ENCODE measurements around the gene PARD3B.

Gene PARD3B

GRCh38 chr2:205218056-205218455 lies 672.8 kb downstream of the PARD3B start:
- TF ChIP-seq GATA2 (IDR thresholded peaks at IDR 0.05; ENCODE audit: low read depth, low read length) (no peak), GATA3 (IDR thresholded peaks at IDR 0.05; ENCODE audit: low read depth, low read length) (no peak)

GRCh38 chr2:205220559-205220958 lies 675.3 kb downstream of the PARD3B start:
- TF ChIP-seq GATA2 (IDR thresholded peaks at IDR 0.05; ENCODE audit: low read depth, low read length) (no peak), GATA3 (IDR thresholded peaks at IDR 0.05; ENCODE audit: low read depth, low read length) (no peak)

- TF ChIP-seq GATA3 (IDR thresholded peaks at IDR 0.05; ENCODE audit: low read depth, low read length) (no peak), GATA2 (IDR thresholded peaks at IDR 0.05; ENCODE audit: low read depth, low read length) (no peak)
Observed at GRCh38 chr2:205232086-205232485, 686.8 kb downstream of the PARD3B start.

GRCh38 chr2:205235434-205235833 lies 690.2 kb downstream of the PARD3B start:
- TF ChIP-seq GATA3 (IDR thresholded peaks at IDR 0.05; ENCODE audit: low read depth, low read length) (no peak), GATA2 (IDR thresholded peaks at IDR 0.05; ENCODE audit: low read depth, low read length) (no peak)

- TF ChIP-seq GATA2 (IDR thresholded peaks at IDR 0.05; ENCODE audit: low read depth, low read length) (no peak), GATA3 (IDR thresholded peaks at IDR 0.05; ENCODE audit: low read depth, low read length) (no peak)
Observed at GRCh38 chr2:205237524-205237923, 692.2 kb downstream of the PARD3B start.

- TF ChIP-seq GATA3 (IDR thresholded peaks at IDR 0.05; ENCODE audit: low read depth, low read length) (no peak), GATA2 (IDR thresholded peaks at IDR 0.05; ENCODE audit: low read depth, low read length) (no peak)
Observed at GRCh38 chr2:205245001-205245400, 699.7 kb downstream of the PARD3B start.

GRCh38 chr2:205245652-205246051 lies 700.4 kb downstream of the PARD3B start:
- TF ChIP-seq GATA3 (IDR thresholded peaks at IDR 0.05; ENCODE audit: low read depth, low read length) (no peak), GATA2 (IDR thresholded peaks at IDR 0.05; ENCODE audit: low read depth, low read length) (no peak)

- TF ChIP-seq GATA2 (IDR thresholded peaks at IDR 0.05; ENCODE audit: low read depth, low read length): no peak
- no peak for TF ChIP-seq GATA3 (IDR thresholded peaks at IDR 0.05; ENCODE audit: low read depth, low read length)
Observed at GRCh38 chr2:205259121-205259520, 713.8 kb downstream of the PARD3B start.

- TF ChIP-seq GATA3 (IDR thresholded peaks at IDR 0.05; ENCODE audit: low read depth, low read length) (no peak), GATA2 (IDR thresholded peaks at IDR 0.05; ENCODE audit: low read depth, low read length) (no peak)
Observed at GRCh38 chr2:205261516-205262020, 716.3 kb downstream of the PARD3B start.

- TF ChIP-seq GATA3 (IDR thresholded peaks at IDR 0.05; ENCODE audit: low read depth, low read length) (no peak), GATA2 (IDR thresholded peaks at IDR 0.05; ENCODE audit: low read depth, low read length) (no peak)
Observed at GRCh38 chr2:205267323-205267722, 722.0 kb downstream of the PARD3B start.

- TF ChIP-seq GATA2 (IDR thresholded peaks at IDR 0.05; ENCODE audit: low read depth, low read length) (no peak), GATA3 (IDR thresholded peaks at IDR 0.05; ENCODE audit: low read depth, low read length) (no peak)
Observed at GRCh38 chr2:205270689-205271088, 725.4 kb downstream of the PARD3B start.

GRCh38 chr2:205273148-205273547 lies 727.9 kb downstream of the PARD3B start:
- no peak for TF ChIP-seq GATA3 (IDR thresholded peaks at IDR 0.05; ENCODE audit: low read depth, low read length)
- TF ChIP-seq GATA2 (IDR thresholded peaks at IDR 0.05; ENCODE audit: low read depth, low read length): no peak

- no peak for TF ChIP-seq GATA2 (IDR thresholded peaks at IDR 0.05; ENCODE audit: low read depth, low read length)
- TF ChIP-seq GATA3 (IDR thresholded peaks at IDR 0.05; ENCODE audit: low read depth, low read length): no peak
Observed at GRCh38 chr2:205273627-205274026, 728.4 kb downstream of the PARD3B start.

- TF ChIP-seq GATA2 (IDR thresholded peaks at IDR 0.05; ENCODE audit: low read depth, low read length) (no peak), GATA3 (IDR thresholded peaks at IDR 0.05; ENCODE audit: low read depth, low read length) (no peak)
Observed at GRCh38 chr2:205274801-205275200, 729.5 kb downstream of the PARD3B start.

GRCh38 chr2:205276116-205276777 lies 731.0 kb downstream of the PARD3B start:
- TF ChIP-seq GATA2 (IDR thresholded peaks at IDR 0.05; ENCODE audit: low read depth, low read length) (no peak), GATA3 (IDR thresholded peaks at IDR 0.05; ENCODE audit: low read depth, low read length) (no peak)

All from SH-SY5Y (cell line).